ENCODE data around the gene ZNF135. TPM values are rescaled to one million over a fixed set of nuclear protein-coding genes. Genes with fewer than 3 reads are reported as not detected.

The ZNF135 gene
- total and polyA plus RNA-seq, 2 of the 13 experiments (the other 11 are each of a cell fraction or from before 2014, with no cell fraction given), result not detected

- no peak within 1 kb of the TSS for H3K4me3 ChIP-seq (replicated peaks in 1 of 3; ENCODE audit: insufficient read depth in 1 of 3, low read depth in 2 of 3, low read length in 3 of 3)
- no peak within 1 kb of the TSS for H3K27ac ChIP-seq (ENCODE audit: extremely low read length, insufficient read depth, low read length)
- 40% methylated on average over 59 of the region's 67 CpGs for WGBS (ENCODE audit: low lambda C conversion rate)
Measured at GRCh38 chr19:58097781-58098681, 38.9 kb downstream of the ZNF135 start, which contains the start of gene ZSCAN18. Gene ZSCAN18 (minus strand): TSS chr19:58098231. CDS start chr19:58090267, 7,964 bp downstream.

More at GRCh38 chr19:58097781-58098681, 38.9 kb downstream of the ZNF135 start, which contains the start of gene ZSCAN18:
- POLR2A ChIA-PET, result no interaction called here
- BruUV-seq (replicated peaks), result no TSS peak
- H2AFZ ChIP-seq (ENCODE audit: low read length), result no peak within 1 kb of the TSS
- no peak for FAIRE-seq
- CTCF ChIA-PET (ENCODE audit: low intra/inter-chr PET ratio, low total read pairs), result no interaction called here
- no peaks in the 10 kb centered on the region for H3K27me3 ChIP-seq (ENCODE audit: control insufficient read depth in 1 of 2, insufficient read depth in 2 of 2, low read length in 2 of 2)
- no peaks in the 10 kb centered on the region for H3K4me1 ChIP-seq (ENCODE audit: insufficient read depth, low read length)
- intact Hi-C loops (cut with micrococcal nuclease; ENCODE audit: unreplicated experiment) (no loop called here), in situ Hi-C loops (cut with HindIII; ENCODE audit: extremely low pct_ligation_motif_present, low pct_unique_long_range_greater_than_20kb) (no loop called here)
- no peak for ATAC-seq
- no peak within 1 kb of the TSS for H3K9ac ChIP-seq (ENCODE audit: insufficient read depth, low read depth, low read length)
- DNase-seq (ENCODE audit: low spot score), result no peak
- no peaks in the 10 kb centered on the region for H3K36me3 ChIP-seq (replicated peaks in 1 of 2; ENCODE audit: control insufficient read depth in 1 of 2, insufficient read depth in 2 of 2, low read length in 2 of 2)
- no peaks in the 10 kb centered on the region for H4K20me1 ChIP-seq (ENCODE audit: insufficient read depth, low read length)
- no peaks in the 10 kb centered on the region for H3K79me2 ChIP-seq (ENCODE audit: insufficient read depth, low read length)
- TF ChIP-seq ZXDC (CRISPR knock-in tag; IDR thresholded peaks at IDR 0.05) (no peak), ZNF577 (CRISPR knock-in tag; IDR thresholded peaks at IDR 0.05; ENCODE audit: borderline replicate concordance, low read depth) (no peak), ZNF207 (IDR thresholded peaks at IDR 0.05; ENCODE audit: borderline replicate concordance) (no peak), ZNF12 (CRISPR knock-in tag; IDR thresholded peaks at IDR 0.05) (no peak), ZNF775 (CRISPR knock-in tag; IDR thresholded peaks at IDR 0.05; ENCODE audit: borderline replicate concordance) (no peak), ZNF513 (CRISPR knock-in tag; conservative IDR thresholded peaks at IDR 0.05) (no peak), MXD3 (CRISPR knock-in tag; IDR thresholded peaks at IDR 0.05) (no peak), STAT5B (CRISPR knock-in tag; IDR thresholded peaks at IDR 0.05) (no peak), ARNT (IDR thresholded peaks at IDR 0.05) (no peak), TEAD2 (CRISPR knock-in tag; IDR thresholded peaks at IDR 0.05) (no peak), ZNF576 (CRISPR knock-in tag; IDR thresholded peaks at IDR 0.05) (no peak), SALL2 (CRISPR knock-in tag; IDR thresholded peaks at IDR 0.05) (no peak), MAZ (IDR thresholded peaks at IDR 0.05; ENCODE audit: borderline replicate concordance, low read depth, low read length) (no peak), MAZ (CRISPR knock-in tag; IDR thresholded peaks at IDR 0.05; ENCODE audit: low read depth) (no peak), ZNF460 (CRISPR knock-in tag; IDR thresholded peaks at IDR 0.05; ENCODE audit: borderline replicate concordance) (no peak), ERF (CRISPR knock-in tag; IDR thresholded peaks at IDR 0.05) (no peak), THYN1 (CRISPR knock-in tag; IDR thresholded peaks at IDR 0.05; ENCODE audit: borderline replicate concordance, low read depth) (no peak), ZNF850 (CRISPR knock-in tag; conservative IDR thresholded peaks at IDR 0.05) (no peak), ISX (CRISPR knock-in tag; conservative IDR thresholded peaks at IDR 0.05) (no peak), HOXA9 (CRISPR knock-in tag; IDR thresholded peaks at IDR 0.05; ENCODE audit: borderline replicate concordance) (no peak), KDM6A (CRISPR knock-in tag; IDR thresholded peaks at IDR 0.05; ENCODE audit: low read depth) (no peak)
- no peak within 1 kb of the TSS for H3K4me2 ChIP-seq (ENCODE audit: low read depth, low read length)
- H3K9me3 ChIP-seq (ENCODE audit: low read length), result peaks cover 91% of the 10 kb centered on the region

All from HepG2 (cell line).